Measurements from ENCODE around the gene UGDH. TPM values are rescaled to one million over a fixed set of nuclear protein-coding genes. Genes with fewer than 3 reads are reported as not detected.
"Not testable (repeated sequence)": the region's sequence is repeated elsewhere in the genome, so short reads cannot be mapped to it uniquely, and the experiment has no call there.

UGDH gene
- total RNA-seq, 4 donors from 2014 or later, result 55.2 to 188 (median 98.0) TPM

GRCh38 chr4:39505581-39505980 lies 21.7 kb downstream of the UGDH start:
- no peak overlapping the region for H3K4me3 ChIP-seq
- TF ChIP-seq POLR2A (IDR thresholded peaks at IDR 0.05) (no peak), CTCF (IDR thresholded peaks at IDR 0.05) (no peak)
- no peak for DNase-seq
- H3K27me3 ChIP-seq, result no peaks in the 10 kb centered on the region
- no peaks in the 10 kb centered on the region for H3K9me3 ChIP-seq
- no peaks in the 10 kb centered on the region for H3K4me1 ChIP-seq
- peaks cover 16 to 100% (median 55%) of the 10 kb centered on the region in 3 donors for H3K36me3 ChIP-seq
- 48 to 64% methylated on average over 1 of the region's 1 CpG for WGBS, 2 donors
- intact Hi-C loops (cut with DNase I), result no loop called here
- no peak overlapping the region for H3K27ac ChIP-seq

GRCh38 chr4:39504538-39504937 lies 22.7 kb downstream of the UGDH start:
- DNase-seq, result no peak
- H3K9me3 ChIP-seq, result no peaks in the 10 kb centered on the region
- H3K27me3 ChIP-seq, result no peaks in the 10 kb centered on the region
- no peaks in the 10 kb centered on the region for H3K4me1 ChIP-seq
- TF ChIP-seq POLR2A (IDR thresholded peaks at IDR 0.05) (no peak), CTCF (IDR thresholded peaks at IDR 0.05) (no peak)
- no peak overlapping the region for H3K4me3 ChIP-seq
- H3K27ac ChIP-seq, result no peak overlapping the region
- H3K36me3 ChIP-seq, result peaks cover 16 to 100% (median 46%) of the 10 kb centered on the region in 3 donors
- intact Hi-C loops (cut with DNase I), result no loop called here
- WGBS, 2 donors, result 93 to 96% methylated on average over 2 of the region's 2 CpGs

GRCh38 chr4:39502664-39503035 lies 24.6 kb downstream of the UGDH start:
- H3K36me3 ChIP-seq, result peaks cover 16 to 98% (median 33%) of the 10 kb centered on the region in 3 donors
- H3K4me1 ChIP-seq; H3K27me3 ChIP-seq; H3K4me3 ChIP-seq; H3K9me3 ChIP-seq; DNase-seq; intact Hi-C loops (cut with DNase I): not testable (repeated sequence)
- peak overlapping the region in 3 of 4 donors; percentile 25 to 56 (median 30) for H3K27ac ChIP-seq
- WGBS, 2 donors, result 77 to 93% methylated on average over 4 of the region's 4 CpGs

GRCh38 chr4:39502019-39502663 lies 25.1 kb downstream of the UGDH start:
- TF ChIP-seq POLR2A (IDR thresholded peaks at IDR 0.05), result no peak
- TF ChIP-seq CTCF (IDR thresholded peaks at IDR 0.05), result no peak
- intact Hi-C loops (cut with DNase I), result no loop called here
- Histone ChIP-seq H3K27ac (peak overlapping the region in 3 of 4 donors; percentile 25 to 43 (median 30)), H3K27me3 (no peaks in the 10 kb centered on the region), H3K9me3 (no peaks in the 10 kb centered on the region), H3K4me1 (peaks cover 0 to under 1% (median 0%) of the 10 kb centered on the region in 3 donors), H3K4me3 (no peak overlapping the region), H3K36me3 (peaks cover 16 to 93% (median 33%) of the 10 kb centered on the region in 3 donors)
- DNase-seq, result no peak

GRCh38 chr4:39498727-39499020 lies 28.6 kb downstream of the UGDH start:
- no peak for TF ChIP-seq POLR2A (IDR thresholded peaks at IDR 0.05)
- no peak for TF ChIP-seq CTCF (IDR thresholded peaks at IDR 0.05)
- intact Hi-C loops (cut with DNase I), result no loop called here
- no peak overlapping the region for H3K4me3 ChIP-seq
- no peaks in the 10 kb centered on the region for H3K27me3 ChIP-seq
- DNase-seq, result no peak
- H3K27ac ChIP-seq, result no peak overlapping the region
- H3K9me3 ChIP-seq, result no peaks in the 10 kb centered on the region
- H3K4me1 ChIP-seq, result peaks cover 0 to 35% (median 12%) of the 10 kb centered on the region in 3 donors
- H3K36me3 ChIP-seq, result peaks cover 3 to 58% (median 8%) of the 10 kb centered on the region in 3 donors
